ENCODE results near the gene GSK3A. TPM values are rescaled to one million over a fixed set of nuclear protein-coding genes. Genes with fewer than 3 reads are reported as not detected.
A peak's percentile ranks its signal among the peaks of the same experiment; 100 is the strongest.

Gene GSK3A
- total and polyA plus RNA-seq, 9 of the 15 experiments (the other 6 are each of a cell fraction or from before 2014, with no cell fraction given): 0.62 to 90.7 (median 33.3) TPM

DNA sequence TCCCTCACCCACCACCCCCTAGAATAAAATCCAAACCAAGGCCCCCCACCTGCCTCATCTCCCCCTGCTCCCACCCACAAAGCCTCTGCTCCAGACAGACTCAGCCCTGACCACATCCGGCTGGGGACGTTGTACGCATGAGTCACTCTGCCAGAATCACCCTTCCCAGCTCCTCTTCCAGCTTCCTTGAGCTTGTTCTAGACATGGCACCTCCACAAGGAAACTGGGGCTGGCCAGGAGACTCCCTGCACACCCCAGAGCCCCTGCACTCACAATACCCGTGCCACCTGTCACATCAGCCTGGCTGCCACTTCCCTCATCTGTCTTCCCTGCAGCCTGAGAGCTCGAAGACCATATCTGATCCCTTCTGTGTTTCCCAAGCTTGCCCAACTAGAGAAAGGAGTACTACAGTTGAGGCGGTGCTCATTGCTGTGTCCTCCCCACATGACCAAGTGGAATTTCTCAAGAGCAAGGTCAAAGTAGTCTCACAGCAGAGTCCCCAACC is 34.6 kb downstream of the GSK3A start (continued):
- TF ChIP-seq ADNP (tag; IDR thresholded peaks at IDR 0.05) (no peak), MTA1 (IDR thresholded peaks at IDR 0.05; ENCODE audit: borderline replicate concordance) (no peak), JUN (IDR thresholded peaks at IDR 0.05; ENCODE audit: borderline replicate concordance, low read depth, low read length) (peak; percentile 50; the same call in 1 of the 2 replicates), JUN (CRISPR knock-in tag; IDR thresholded peaks at IDR 0.05; ENCODE audit: borderline replicate concordance) (no peak), ZNF311 (CRISPR knock-in tag; IDR thresholded peaks at IDR 0.05) (peak; percentile 18; the same call in 1 of the 2 replicates), SIX5 (IDR thresholded peaks at IDR 0.05; ENCODE audit: borderline replicate concordance in 1 of 2, insufficient read depth in 1 of 2, low read depth in 1 of 2, low read length in 2 of 2) (no peak), NFATC3 (IDR thresholded peaks at IDR 0.05) (no peak), DNMT1 (IDR thresholded peaks at IDR 0.05) (no peak), XRCC4 (IDR thresholded peaks at IDR 0.05; ENCODE audit: extremely low read depth, insufficient read depth, insufficient read length) (no peak)
- TF ChIP-seq, protein P1, sequence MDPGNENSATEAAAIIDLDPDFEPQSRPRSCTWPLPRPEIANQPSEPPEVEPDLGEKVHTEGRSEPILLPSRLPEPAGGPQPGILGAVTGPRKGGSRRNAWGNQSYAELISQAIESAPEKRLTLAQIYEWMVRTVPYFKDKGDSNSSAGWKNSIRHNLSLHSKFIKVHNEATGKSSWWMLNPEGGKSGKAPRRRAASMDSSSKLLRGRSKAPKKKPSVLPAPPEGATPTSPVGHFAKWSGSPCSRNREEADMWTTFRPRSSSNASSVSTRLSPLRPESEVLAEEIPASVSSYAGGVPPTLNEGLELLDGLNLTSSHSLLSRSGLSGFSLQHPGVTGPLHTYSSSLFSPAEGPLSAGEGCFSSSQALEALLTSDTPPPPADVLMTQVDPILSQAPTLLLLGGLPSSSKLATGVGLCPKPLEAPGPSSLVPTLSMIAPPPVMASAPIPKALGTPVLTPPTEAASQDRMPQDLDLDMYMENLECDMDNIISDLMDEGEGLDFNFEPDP (CRISPR knock-in tag; IDR thresholded peaks at IDR 0.05): 0 out of 2 replicates have a peak, but pooled peaks have one; percentile 44
- TF ChIP-seq, protein P2, sequence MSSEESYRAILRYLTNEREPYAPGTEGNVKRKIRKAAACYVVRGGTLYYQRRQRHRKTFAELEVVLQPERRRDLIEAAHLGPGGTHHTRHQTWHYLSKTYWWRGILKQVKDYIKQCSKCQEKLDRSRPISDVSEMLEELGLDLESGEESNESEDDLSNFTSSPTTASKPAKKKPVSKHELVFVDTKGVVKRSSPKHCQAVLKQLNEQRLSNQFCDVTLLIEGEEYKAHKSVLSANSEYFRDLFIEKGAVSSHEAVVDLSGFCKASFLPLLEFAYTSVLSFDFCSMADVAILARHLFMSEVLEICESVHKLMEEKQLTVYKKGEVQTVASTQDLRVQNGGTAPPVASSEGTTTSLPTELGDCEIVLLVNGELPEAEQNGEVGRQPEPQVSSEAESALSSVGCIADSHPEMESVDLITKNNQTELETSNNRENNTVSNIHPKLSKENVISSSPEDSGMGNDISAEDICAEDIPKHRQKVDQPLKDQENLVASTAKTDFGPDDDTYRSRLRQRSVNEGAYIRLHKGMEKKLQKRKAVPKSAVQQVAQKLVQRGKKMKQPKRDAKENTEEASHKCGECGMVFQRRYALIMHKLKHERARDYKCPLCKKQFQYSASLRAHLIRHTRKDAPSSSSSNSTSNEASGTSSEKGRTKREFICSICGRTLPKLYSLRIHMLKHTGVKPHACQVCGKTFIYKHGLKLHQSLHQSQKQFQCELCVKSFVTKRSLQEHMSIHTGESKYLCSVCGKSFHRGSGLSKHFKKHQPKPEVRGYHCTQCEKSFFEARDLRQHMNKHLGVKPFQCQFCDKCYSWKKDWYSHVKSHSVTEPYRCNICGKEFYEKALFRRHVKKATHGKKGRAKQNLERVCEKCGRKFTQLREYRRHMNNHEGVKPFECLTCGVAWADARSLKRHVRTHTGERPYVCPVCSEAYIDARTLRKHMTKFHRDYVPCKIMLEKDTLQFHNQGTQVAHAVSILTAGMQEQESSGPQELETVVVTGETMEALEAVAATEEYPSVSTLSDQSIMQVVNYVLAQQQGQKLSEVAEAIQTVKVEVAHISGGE (CRISPR knock-in tag; IDR thresholded peaks at IDR 0.05): 0 out of 6 replicates have a peak, but pooled peaks of 1 of the 3 experiments have one; percentile 30
- TF ChIP-seq, protein P3, sequence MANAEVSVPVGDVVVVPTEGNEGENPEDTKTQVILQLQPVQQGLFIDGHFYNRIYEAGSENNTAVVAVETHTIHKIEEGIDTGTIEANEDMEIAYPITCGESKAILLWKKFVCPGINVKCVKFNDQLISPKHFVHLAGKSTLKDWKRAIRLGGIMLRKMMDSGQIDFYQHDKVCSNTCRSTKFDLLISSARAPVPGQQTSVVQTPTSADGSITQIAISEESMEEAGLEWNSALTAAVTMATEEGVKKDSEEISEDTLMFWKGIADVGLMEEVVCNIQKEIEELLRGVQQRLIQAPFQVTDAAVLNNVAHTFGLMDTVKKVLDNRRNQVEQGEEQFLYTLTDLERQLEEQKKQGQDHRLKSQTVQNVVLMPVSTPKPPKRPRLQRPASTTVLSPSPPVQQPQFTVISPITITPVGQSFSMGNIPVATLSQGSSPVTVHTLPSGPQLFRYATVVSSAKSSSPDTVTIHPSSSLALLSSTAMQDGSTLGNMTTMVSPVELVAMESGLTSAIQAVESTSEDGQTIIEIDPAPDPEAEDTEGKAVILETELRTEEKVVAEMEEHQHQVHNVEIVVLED (CRISPR knock-in tag; IDR thresholded peaks at IDR 0.05): no peak
